Central memory CD8-positive, alpha-beta T cell (primary cell): ENCODE measurements around the gene ALX3.

Source experiments
- ATAC-seq: fragments of 150-1000 bp; cut with Tn5 transposase; replicated peaks from 2 replicates; pipeline ENCODE4 v1.10.0; 2022; ENCODE audit warnings: mild to moderate bottlenecking, moderate FRiP score, moderate number of reproducible peaks; ENCODE audit not compliant: poor library complexity, severe bottlenecking; ENCODE audit errors: extremely low read depth
- DNase-seq, 2 donors: peaks; one replicate each; pipeline ENCODE4 v3.0.0; 2021; ENCODE audit warnings: low spot score in 2 of 2
- H3K27ac Mint-ChIP-seq: one replicate; pipeline ENCODE4 v1.8.0; 2022; ENCODE audit warnings: low read depth, mild to moderate bottlenecking, moderate library complexity, mixed read lengths
- H3K27me3 Mint-ChIP-seq: one replicate; pipeline ENCODE4 v1.8.0; 2022; ENCODE audit warnings: mixed read lengths
- H3K36me3 Mint-ChIP-seq: one replicate; pipeline ENCODE4 v1.8.0; 2022; ENCODE audit warnings: mild to moderate bottlenecking, moderate library complexity, mixed read lengths; ENCODE audit not compliant: insufficient read depth
- H3K4me1 Mint-ChIP-seq: one replicate; pipeline ENCODE4 v1.8.0; 2022; ENCODE audit warnings: mixed read lengths
- H3K4me3 Mint-ChIP-seq: one replicate; pipeline ENCODE4 v1.8.0; 2022; ENCODE audit warnings: mild to moderate bottlenecking, moderate library complexity, mixed read lengths
- H3K9me3 Mint-ChIP-seq: one replicate; pipeline ENCODE4 v1.8.0; 2022; ENCODE audit warnings: mixed read lengths

ALX3 gene

DNA sequence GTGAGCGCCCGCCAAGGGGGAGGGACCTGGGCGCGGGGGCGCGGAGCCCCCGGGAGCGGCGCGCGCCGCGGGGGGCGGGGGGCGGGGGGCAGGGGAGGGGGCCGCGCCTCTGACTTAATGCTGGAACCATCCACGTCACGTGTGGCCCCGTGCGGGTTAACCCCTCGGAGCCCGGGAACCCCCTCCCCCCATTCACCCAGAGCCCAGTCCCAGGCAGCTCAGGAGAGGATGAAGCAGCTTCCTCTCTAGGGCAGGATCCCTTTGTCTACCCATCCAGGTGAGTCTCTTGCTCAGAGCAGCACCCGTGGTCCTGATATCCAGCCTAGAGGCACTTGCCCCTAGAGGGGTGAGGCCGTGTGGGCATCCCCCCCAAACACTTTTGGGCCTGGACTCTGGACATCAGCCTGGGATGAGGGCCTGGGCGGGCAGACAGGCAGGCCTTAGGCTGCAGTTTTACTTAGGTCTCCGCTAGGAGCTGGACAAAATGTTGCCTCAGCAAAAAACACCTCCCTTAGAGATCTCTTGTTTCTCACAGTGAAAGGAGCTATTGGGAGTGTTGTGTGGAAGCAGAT is at the start of gene ALX3:
Gene ALX3 (minus strand): TSS at position 2 of the 572 bp plus-strand sequence. CDS start 60 bp downstream, outside the sequence.
- Mint-ChIP-seq H3K27ac (no peak within 1 kb of the TSS), H3K36me3 (no peaks in the 10 kb centered on the region), H3K9me3 (no peaks in the 10 kb centered on the region), H3K27me3 (peaks cover 79% of the 10 kb centered on the region), H3K4me1 (peaks cover 13% of the 10 kb centered on the region), H3K4me3 (no peak within 1 kb of the TSS)
- DNase-seq (no peak), ATAC-seq (no peak)

DNA sequence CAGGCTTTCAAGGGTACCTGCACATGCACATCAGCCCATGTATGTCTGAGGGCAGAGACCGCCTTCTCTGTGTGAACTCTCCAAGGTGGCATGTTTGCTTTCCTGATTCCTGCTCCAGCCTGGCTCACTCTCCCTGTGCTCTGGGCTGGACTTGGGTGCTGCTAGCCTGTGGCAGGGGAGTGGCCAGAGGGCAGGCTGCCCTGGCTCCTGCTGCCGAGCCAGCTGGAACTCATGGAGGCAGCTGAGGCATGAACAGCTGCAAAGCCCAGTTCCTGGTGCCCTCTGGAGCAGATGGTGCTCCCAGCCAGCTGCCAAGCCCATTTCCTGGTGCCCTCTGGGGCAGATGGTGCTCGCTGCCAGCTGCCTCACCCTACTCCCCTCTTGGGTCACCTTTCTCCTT is 49.4 kb upstream of the ALX3 start:
- H3K9me3 Mint-ChIP-seq, result peaks cover 8% of the 10 kb centered on the region
- DNase-seq (no peak), ATAC-seq (no peak)
- peaks cover 8% of the 10 kb centered on the region for H3K36me3 Mint-ChIP-seq
- H3K27me3 Mint-ChIP-seq, result peaks cover 70% of the 10 kb centered on the region
- peak overlapping the region; percentile 57 for H3K4me3 Mint-ChIP-seq
- H3K27ac Mint-ChIP-seq, result no peak overlapping the region
- peaks cover 13% of the 10 kb centered on the region for H3K4me1 Mint-ChIP-seq

DNA sequence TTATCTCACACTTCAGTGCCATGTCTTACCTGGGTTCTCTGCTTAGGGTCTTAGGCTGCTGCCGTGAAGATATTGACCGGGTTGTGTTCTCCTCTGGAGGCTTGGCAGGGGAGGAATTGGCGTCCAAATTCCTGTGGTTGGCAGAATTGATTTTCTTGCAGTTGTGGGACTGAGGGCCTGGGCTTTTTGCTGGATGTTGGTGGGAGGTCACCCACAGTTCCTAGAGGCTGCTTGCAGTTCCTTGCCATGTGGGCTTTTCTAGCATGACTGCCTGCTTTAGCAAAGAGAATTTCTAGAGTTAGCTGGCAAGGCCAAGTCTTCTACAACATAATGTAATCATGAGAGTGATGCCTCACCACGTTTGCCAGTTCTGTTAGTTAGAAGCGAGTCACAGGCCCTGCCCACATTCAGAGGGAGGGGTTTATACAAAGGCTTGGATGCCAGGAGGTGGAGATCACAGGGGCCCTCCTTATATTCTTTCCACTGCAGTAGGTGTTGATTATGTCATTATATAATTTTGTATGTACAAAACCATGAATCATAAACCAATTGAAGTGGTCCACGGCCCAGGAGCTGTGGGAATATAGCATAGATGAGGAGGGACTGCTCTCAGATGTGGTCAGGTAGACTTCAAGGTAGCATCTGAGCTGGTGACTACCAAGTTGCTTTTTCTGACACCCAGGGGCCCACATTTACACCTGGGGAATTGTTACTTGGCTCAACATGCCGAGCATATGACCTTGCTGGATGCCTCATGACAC is 48.3 kb upstream of the ALX3 start:
- ATAC-seq (no peak), DNase-seq (no peak)
- peaks cover 13% of the 10 kb centered on the region for H3K4me1 Mint-ChIP-seq
- no peak overlapping the region for H3K4me3 Mint-ChIP-seq
- peaks cover 70% of the 10 kb centered on the region for H3K27me3 Mint-ChIP-seq
- peaks cover 8% of the 10 kb centered on the region for H3K9me3 Mint-ChIP-seq
- peaks cover 8% of the 10 kb centered on the region for H3K36me3 Mint-ChIP-seq
- H3K27ac Mint-ChIP-seq, result no peak overlapping the region

DNA sequence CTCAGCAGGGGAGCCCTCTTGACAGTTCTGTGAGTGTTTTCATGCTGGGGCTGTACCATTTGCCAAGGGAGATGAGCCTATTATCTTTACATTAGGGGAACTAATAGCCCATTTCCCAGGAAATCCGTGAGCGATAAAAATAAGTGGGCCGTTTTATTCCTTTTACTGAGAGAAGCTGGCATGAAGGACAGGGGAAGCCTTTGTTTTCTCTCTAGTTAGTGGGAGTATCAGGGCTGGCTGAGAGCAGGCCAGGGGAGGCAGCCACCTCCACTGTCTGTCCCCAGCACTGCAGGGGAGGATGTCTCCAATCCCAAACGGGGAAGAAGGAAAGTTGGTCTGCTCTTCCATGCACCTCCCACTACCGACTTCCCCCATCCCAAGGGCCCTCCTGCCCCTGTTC is 44.3 kb upstream of the ALX3 start:
- no peaks in the 10 kb centered on the region for H3K9me3 Mint-ChIP-seq
- no peak overlapping the region for H3K27ac Mint-ChIP-seq
- no peak overlapping the region for H3K4me3 Mint-ChIP-seq
- DNase-seq (no peak), ATAC-seq (no peak)
- H3K36me3 Mint-ChIP-seq, result peaks cover 2% of the 10 kb centered on the region
- peaks cover 5% of the 10 kb centered on the region for H3K4me1 Mint-ChIP-seq
- H3K27me3 Mint-ChIP-seq, result peaks cover 86% of the 10 kb centered on the region

DNA sequence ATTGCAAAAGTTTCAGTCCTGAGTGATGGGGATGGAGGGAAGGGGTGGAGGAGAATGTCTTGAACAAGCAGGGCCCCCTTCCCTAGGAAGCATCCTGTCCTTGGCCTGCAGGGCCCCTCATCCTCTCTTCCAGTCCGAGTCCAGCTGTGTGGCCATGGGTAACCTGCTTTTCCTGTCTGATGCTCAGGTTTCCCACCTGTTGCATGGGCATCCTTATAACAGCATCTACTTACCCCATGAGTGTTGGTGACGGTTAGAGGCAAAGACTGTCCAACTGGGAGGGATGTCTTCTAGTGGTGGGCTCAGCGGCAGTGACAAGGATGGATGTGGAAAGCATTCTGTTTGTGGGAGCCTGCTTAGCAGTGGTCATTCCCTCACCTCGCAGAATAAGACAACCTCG is 43.7 kb upstream of the ALX3 start:
- DNase-seq (no peak), ATAC-seq (no peak)
- Mint-ChIP-seq H3K27me3 (peaks cover 93% of the 10 kb centered on the region), H3K27ac (no peak overlapping the region), H3K4me3 (no peak overlapping the region), H3K4me1 (peaks cover 5% of the 10 kb centered on the region), H3K36me3 (no peaks in the 10 kb centered on the region), H3K9me3 (no peaks in the 10 kb centered on the region)

DNA sequence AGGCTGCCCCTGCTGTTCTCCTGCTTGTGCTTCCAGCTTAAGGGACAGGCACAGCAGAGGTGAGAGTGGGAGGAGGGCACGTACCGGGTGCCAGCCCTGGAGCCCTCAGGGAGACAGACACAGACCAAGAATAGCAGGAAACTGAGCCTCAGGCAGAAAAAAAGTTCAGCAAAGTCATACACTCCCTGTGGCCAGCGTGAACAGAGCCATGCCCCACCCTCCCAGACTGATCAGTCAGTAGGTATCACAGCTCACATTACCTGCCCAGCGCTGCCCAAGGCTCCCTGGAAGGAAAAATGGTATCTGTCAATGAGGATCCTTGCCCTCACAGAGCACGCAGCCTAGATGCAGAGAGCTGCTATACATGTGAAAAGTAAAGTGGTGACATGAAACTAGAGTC is 43.1 kb upstream of the ALX3 start:
- no peaks in the 10 kb centered on the region for H3K36me3 Mint-ChIP-seq
- H3K4me1 Mint-ChIP-seq, result peaks cover 5% of the 10 kb centered on the region
- no peak for DNase-seq
- no peak overlapping the region for H3K27ac Mint-ChIP-seq
- ATAC-seq, result no peak
- no peaks in the 10 kb centered on the region for H3K9me3 Mint-ChIP-seq
- peaks cover 96% of the 10 kb centered on the region for H3K27me3 Mint-ChIP-seq
- no peak overlapping the region for H3K4me3 Mint-ChIP-seq

DNA sequence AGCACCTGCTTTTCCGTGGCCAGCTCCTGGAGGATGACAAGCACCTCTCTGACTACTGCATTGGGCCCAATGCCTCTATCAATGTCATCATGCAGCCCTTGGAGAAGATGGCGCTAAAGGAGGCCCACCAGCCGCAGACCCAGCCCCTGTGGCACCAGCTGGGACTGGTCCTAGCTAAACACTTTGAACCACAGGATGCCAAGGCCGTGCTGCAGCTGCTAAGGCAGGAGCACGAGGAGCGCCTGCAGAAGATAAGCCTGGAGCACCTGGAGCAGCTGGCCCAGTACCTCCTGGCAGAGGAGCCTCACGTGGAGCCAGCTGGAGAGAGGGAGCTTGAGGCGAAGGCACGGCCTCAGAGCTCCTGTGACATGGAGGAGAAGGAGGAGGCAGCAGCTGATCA is 42.2 kb upstream of the ALX3 start:
- Mint-ChIP-seq H3K4me3 (no peak overlapping the region), H3K27ac (no peak overlapping the region), H3K9me3 (no peaks in the 10 kb centered on the region), H3K4me1 (peaks cover 5% of the 10 kb centered on the region), H3K27me3 (peaks cover 92% of the 10 kb centered on the region), H3K36me3 (no peaks in the 10 kb centered on the region)
- ATAC-seq (no peak), DNase-seq (no peak)

DNA sequence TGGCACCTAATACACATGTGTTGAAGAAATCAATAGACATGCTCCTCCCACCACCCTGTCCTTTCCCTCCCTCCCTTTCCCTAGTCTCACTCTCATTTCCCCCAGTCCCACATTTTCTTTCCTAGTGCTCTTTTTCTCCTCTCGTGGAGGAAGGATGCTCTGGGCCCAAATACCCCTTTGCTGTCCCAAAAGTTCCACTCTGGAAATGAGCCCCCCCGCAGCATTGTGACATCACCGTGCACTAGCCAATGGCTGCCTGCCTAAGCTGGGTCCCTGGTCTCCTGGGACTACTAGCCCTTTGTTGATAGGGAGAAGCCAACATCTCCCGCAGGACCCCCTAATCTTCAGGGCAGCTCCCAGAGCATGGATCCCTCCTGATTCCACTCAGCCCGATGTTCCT is 41.7 kb upstream of the ALX3 start, which contains the start of gene UBL4B:
Gene UBL4B (plus strand): TSS at position 301 of the 400 bp plus-strand sequence. CDS start 92 bp downstream, at position 393.
- Mint-ChIP-seq H3K36me3 (no peaks in the 10 kb centered on the region), H3K4me1 (peaks cover 5% of the 10 kb centered on the region), H3K27me3 (peaks cover 92% of the 10 kb centered on the region), H3K9me3 (no peaks in the 10 kb centered on the region), H3K27ac (no peak within 1 kb of the TSS), H3K4me3 (no peak within 1 kb of the TSS)
- ATAC-seq (no peak), DNase-seq (no peak)

DNA sequence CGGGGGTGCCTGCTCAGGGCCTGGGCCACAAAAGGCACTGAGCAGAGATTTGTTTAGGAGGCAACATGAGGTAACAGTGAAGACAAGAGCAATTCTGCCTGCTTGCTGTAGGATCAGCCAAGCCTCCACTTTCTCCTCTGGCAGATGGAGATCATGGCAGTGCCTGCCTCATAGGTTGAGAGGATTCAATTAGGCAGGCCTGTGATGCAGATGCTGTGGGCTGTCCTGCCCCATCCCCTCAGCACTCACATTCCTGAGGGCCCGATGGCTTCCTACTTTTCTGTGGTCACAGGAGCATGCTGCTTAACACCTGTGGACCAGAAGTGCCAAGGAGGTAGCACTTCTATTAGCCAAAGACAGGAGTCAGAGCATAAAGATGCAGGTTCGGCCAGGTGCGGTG is 40.6 kb upstream of the ALX3 start:
- Mint-ChIP-seq H3K27ac (no peak overlapping the region), H3K27me3 (peaks cover 84% of the 10 kb centered on the region), H3K4me1 (no peaks in the 10 kb centered on the region), H3K4me3 (no peak overlapping the region), H3K9me3 (no peaks in the 10 kb centered on the region), H3K36me3 (peaks cover 2% of the 10 kb centered on the region)
- DNase-seq (no peak), ATAC-seq (no peak)

DNA sequence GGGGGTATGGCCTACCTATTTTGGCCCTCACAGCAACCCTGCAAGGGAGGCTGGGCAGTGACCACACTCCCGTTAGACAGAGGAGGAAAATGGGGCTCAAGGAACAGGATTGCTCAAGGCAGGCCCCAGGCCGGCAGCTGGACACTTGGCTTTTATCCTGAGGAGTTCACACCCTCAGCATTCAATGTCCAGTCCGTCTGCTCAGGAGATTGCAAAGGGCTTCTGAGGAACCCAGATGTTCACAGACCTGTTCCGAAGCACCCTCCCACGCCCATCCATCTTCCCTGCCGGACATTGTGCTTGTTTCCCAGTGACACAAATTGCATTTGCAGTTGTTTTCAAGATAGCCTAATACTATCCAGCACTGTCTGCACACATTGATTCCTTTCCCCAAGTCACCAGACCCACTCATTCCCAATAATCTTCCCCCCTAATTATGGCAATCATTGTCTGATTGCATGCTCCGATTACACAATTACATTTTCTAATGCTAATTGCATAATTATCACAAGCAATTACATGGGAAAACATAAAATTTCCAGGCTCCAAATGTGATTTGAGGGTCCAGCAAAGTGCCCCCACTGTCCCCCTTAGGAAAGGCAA is 37.5 kb upstream of the ALX3 start:
- Mint-ChIP-seq H3K27me3 (peaks cover 53% of the 10 kb centered on the region), H3K4me1 (no peaks in the 10 kb centered on the region), H3K9me3 (no peaks in the 10 kb centered on the region), H3K27ac (no peak overlapping the region), H3K4me3 (no peak overlapping the region), H3K36me3 (peaks cover 2% of the 10 kb centered on the region)
- ATAC-seq, result no peak
- DNase-seq, result no peak

DNA sequence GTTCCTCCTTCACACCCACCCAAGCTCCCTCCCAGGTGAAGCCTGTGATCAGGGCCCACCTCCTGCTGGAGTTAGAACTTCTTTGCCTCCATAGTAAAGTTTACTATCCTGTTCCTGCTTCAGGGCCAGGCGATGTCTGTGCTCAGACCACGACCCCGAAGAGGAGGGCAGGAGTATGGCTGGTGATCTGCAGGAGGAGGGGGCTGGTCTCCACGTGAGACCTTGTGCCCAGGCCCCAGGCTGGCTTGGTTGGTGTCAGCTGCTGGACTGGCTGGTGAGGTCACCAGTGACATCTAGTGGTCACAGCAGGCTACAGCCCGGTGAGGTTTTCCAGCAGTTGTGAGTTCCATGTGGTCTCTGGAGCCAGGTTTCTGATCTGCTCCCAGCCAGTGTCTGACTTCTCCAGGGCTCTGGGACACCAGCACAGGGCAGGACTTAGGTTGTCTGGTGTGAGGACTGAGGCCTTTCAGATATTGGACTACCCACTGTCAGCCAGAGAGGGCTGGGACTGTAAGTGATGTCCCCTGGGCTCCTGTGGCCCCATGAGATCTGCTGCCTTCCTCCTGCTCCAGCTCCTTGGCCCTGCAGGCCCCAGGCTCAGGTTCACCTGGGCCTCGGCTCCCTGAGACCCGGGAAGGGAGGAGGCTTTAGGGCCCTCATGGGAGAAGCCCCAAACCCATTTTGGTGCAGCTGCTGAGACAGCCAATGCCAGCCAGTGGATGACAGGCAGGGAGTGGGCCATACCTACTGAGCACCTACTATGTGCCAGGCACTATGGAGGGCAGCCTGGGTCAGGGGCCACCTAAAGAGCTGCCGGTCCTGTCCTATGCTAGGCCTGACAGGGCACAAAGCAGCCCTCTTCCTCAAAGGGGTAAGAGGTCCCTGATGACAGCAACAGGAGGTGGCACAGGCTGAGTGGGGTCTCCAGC is 35.8 kb upstream of the ALX3 start:
- no peaks in the 10 kb centered on the region for H3K9me3 Mint-ChIP-seq
- peaks cover 37% of the 10 kb centered on the region for H3K27me3 Mint-ChIP-seq
- peaks cover 2% of the 10 kb centered on the region for H3K36me3 Mint-ChIP-seq
- DNase-seq (peak; percentile 33 to 39), ATAC-seq (peak; percentile 58)
- H3K4me1 Mint-ChIP-seq, result no peaks in the 10 kb centered on the region
- no peak overlapping the region for H3K4me3 Mint-ChIP-seq
- H3K27ac Mint-ChIP-seq, result no peak overlapping the region

DNA sequence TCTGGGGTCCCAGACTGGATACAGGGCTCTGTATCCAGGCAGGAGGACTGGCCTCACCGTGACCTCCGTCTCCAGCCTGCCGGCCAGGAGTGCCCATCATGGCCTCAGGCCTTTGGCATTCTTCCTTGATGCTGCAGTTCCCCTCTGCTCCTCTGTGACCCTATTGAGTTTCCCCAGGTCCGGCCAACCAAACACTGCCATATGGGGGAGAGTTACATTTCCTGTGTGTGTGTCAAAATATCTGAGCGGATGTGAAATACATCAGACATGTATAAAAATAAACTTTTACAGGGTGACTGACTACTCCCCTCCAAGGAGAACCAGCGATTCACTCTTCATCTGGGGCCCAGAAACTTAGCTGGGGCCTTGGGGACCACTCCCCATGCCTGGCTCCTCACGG is 31.6 kb upstream of the ALX3 start:
- ATAC-seq, result no peak
- DNase-seq, result no peak
- Mint-ChIP-seq H3K4me1 (no peaks in the 10 kb centered on the region), H3K27ac (no peak overlapping the region), H3K4me3 (no peak overlapping the region), H3K9me3 (no peaks in the 10 kb centered on the region), H3K27me3 (peaks cover 15% of the 10 kb centered on the region), H3K36me3 (peaks cover 2% of the 10 kb centered on the region)
